Hepatocyte (in vitro differentiated cells): ENCODE results near the gene LTO1. TPM values are rescaled to one million over a fixed set of nuclear protein-coding genes. Genes with fewer than 3 reads are reported as not detected.

Experiments
- DNase-seq: peaks from one replicate; pipeline ENCODE4 v3.0.0-alpha.2; 2016; ENCODE audit warnings: low spot score
- H2AFZ ChIP-seq: fragments of 200-600 bp; sonication (generic); 2 replicates; pipeline ENCODE4 v1.6.0; 2016; ENCODE audit warnings: antibody characterized with exemption, mild to moderate bottlenecking
- H3K27ac ChIP-seq: fragments of 200-600 bp; sonication (generic); 2 replicates; pipeline ENCODE4 v1.5.1; 2016; ENCODE audit warnings: mild to moderate bottlenecking
- H3K27me3 ChIP-seq: fragments of 200-600 bp; sonication (generic); 2 replicates; pipeline ENCODE4 v1.6.1; 2016
- H3K36me3 ChIP-seq: fragments of 200-600 bp; sonication (generic); replicated peaks from 2 replicates; pipeline ENCODE4 v1.5.1; 2016; ENCODE audit warnings: low read depth; ENCODE audit not compliant: insufficient read depth
- H3K4me1 ChIP-seq: fragments of 200-600 bp; sonication (generic); 2 replicates; pipeline ENCODE4 v1.5.1; 2016; ENCODE audit warnings: mild to moderate bottlenecking, moderate library complexity; ENCODE audit not compliant: insufficient read depth
- H3K4me2 ChIP-seq: fragments of 200-600 bp; sonication (generic); 2 replicates; pipeline ENCODE4 v1.6.0; 2016
- H3K4me3 ChIP-seq: fragments of 200-600 bp; sonication (generic); 2 replicates; pipeline ENCODE4 v1.5.1; 2016; ENCODE audit warnings: mild to moderate bottlenecking
- H3K79me2 ChIP-seq: fragments of 200-600 bp; sonication (generic); 2 replicates; pipeline ENCODE4 v1.6.0; 2017; ENCODE audit warnings: mild to moderate bottlenecking
- H3K9me2 ChIP-seq: fragments of 200-600 bp; sonication (generic); replicated peaks from 2 replicates; pipeline ENCODE4 v1.6.0; 2017; ENCODE audit warnings: mild to moderate bottlenecking; ENCODE audit not compliant: insufficient read depth
- H3K9me3 ChIP-seq: fragments of 200-600 bp; sonication (generic); 2 replicates; pipeline ENCODE4 v1.5.1; 2016; ENCODE audit warnings: low read depth, mild to moderate bottlenecking
- H4K20me1 ChIP-seq: fragments of 200-600 bp; sonication (generic); 2 replicates; pipeline ENCODE4 v1.6.0; 2016; ENCODE audit warnings: mild to moderate bottlenecking; ENCODE audit not compliant: insufficient read depth, poor library complexity, severe bottlenecking
- CTCF ChIP-seq: fragments of 200-600 bp; sonication (generic); IDR thresholded peaks from 2 replicates; pipeline ENCODE4 v1.5.1; 2016; ENCODE audit warnings: antibody characterized with exemption, mild to moderate bottlenecking; ENCODE audit not compliant: poor library complexity
- EZH2 ChIP-seq: fragments of 200-600 bp; sonication (generic); IDR thresholded peaks from 2 replicates; pipeline ENCODE4 v1.6.1; 2016; ENCODE audit warnings: antibody characterized with exemption, mild to moderate bottlenecking, borderline replicate concordance
- EZH2phosphoT487 ChIP-seq: fragments of 200-600 bp; sonication (generic); IDR thresholded peaks from one replicate; pipeline ENCODE4 v1.6.1; 2018; ENCODE audit warnings: antibody characterized with exemption, mild to moderate bottlenecking, low read depth, moderate library complexity; ENCODE audit not compliant: unreplicated experiment, severe bottlenecking
- WGBS: methylation state at CpG from one replicate; pipeline ENCODE4 v1.1.6; 2016; ENCODE audit warnings: low lambda C conversion rate; ENCODE audit errors: missing lambda C conversion rate; 5-methylcytosine and 5-hydroxymethylcytosine counted together
- polyA plus RNA-seq: library from polyadenylated mRNA; unstranded; fragments of >200 nt; fragmentation: Nextera tagmentation; extraction: Ambion mirVana; gene quantifications from 2 replicates; pipeline ENCODE4 v1.2.1, GENCODE V29; 2016
- total RNA-seq: library from RNA; depleted of rRNA; stranded (reverse); fragments of >200 nt; gene quantifications from 2 replicates; pipeline ENCODE4 v1.2.3, GENCODE V29; 2014

LTO1 gene
- total and polyA plus RNA-seq, 2 experiments from 2014 or later = 12.6 to 13.4 TPM

DNA sequence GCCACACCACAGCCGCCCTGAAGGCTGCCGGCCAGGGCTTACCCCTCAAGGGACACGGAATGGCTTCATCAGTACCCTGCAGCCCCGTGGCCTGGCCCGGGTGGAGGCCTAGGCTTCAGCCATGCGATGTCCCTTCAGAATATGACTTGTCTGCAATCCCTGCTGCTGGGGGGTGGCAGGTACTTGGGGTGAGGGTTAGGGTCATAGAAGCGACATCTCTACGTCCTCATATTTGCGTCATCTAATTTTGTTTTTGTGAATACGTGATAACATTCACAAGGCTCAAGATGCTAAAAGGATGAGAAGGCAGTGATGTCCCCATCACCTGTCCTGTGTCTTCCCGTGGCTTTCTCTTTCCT lies 27.8 kb downstream of the LTO1 start:
- DNase-seq = no peak
- Histone ChIP-seq H3K79me2 (peaks cover 26% of the 10 kb centered on the region), H2AFZ (no peak overlapping the region), H3K27me3 (no peaks in the 10 kb centered on the region), H3K9me3 (no peaks in the 10 kb centered on the region), H3K4me2 (no peak overlapping the region), H3K36me3 (no peaks in the 10 kb centered on the region), H3K4me3 (no peak overlapping the region), H4K20me1 (peaks cover 30% of the 10 kb centered on the region), H3K27ac (no peak overlapping the region), H3K4me1 (peaks cover 20% of the 10 kb centered on the region), H3K9me2 (no peaks in the 10 kb centered on the region)
- 96% methylated on average over 11 of the region's 11 CpGs for WGBS
- no peak for TF ChIP-seq EZH2phosphoT487
- TF ChIP-seq CTCF = no peak
- no peak for TF ChIP-seq EZH2

GRCh38 chr11:69646493-69647389 lies 28.4 kb downstream of the LTO1 start:
- WGBS = 90% methylated on average over 32 of the region's 32 CpGs
- Histone ChIP-seq H2AFZ (no peak overlapping the region), H3K4me2 (no peak overlapping the region)

GRCh38 chr11:69645801-69646492 lies 29.2 kb downstream of the LTO1 start:
- H3K36me3 ChIP-seq = no peaks in the 10 kb centered on the region
- H3K9me3 ChIP-seq = no peaks in the 10 kb centered on the region
- no peak overlapping the region for H2AFZ ChIP-seq
- no peaks in the 10 kb centered on the region for H3K27me3 ChIP-seq
- no peak overlapping the region for H3K27ac ChIP-seq
- H4K20me1 ChIP-seq = peaks cover 30% of the 10 kb centered on the region
- peaks cover 39% of the 10 kb centered on the region for H3K79me2 ChIP-seq
- no peak overlapping the region for H3K4me3 ChIP-seq
- 86% methylated on average over 29 of the region's 30 CpGs for WGBS
- no peaks in the 10 kb centered on the region for H3K9me2 ChIP-seq
- H3K4me2 ChIP-seq = no peak overlapping the region
- peaks cover 20% of the 10 kb centered on the region for H3K4me1 ChIP-seq
- no peak for DNase-seq
- no peak for TF ChIP-seq CTCF

More at GRCh38 chr11:69646493-69647389, 28.4 kb downstream of the LTO1 start:
- Histone ChIP-seq H3K4me1 (peaks cover 20% of the 10 kb centered on the region), H3K4me3 (no peak overlapping the region), H3K79me2 (peaks cover 33% of the 10 kb centered on the region), H3K9me2 (no peaks in the 10 kb centered on the region), H3K36me3 (no peaks in the 10 kb centered on the region), H3K27ac (no peak overlapping the region), H4K20me1 (peaks cover 30% of the 10 kb centered on the region), H3K27me3 (no peaks in the 10 kb centered on the region), H3K9me3 (no peaks in the 10 kb centered on the region)
- no peak for DNase-seq
- no peak for TF ChIP-seq EZH2

DNA sequence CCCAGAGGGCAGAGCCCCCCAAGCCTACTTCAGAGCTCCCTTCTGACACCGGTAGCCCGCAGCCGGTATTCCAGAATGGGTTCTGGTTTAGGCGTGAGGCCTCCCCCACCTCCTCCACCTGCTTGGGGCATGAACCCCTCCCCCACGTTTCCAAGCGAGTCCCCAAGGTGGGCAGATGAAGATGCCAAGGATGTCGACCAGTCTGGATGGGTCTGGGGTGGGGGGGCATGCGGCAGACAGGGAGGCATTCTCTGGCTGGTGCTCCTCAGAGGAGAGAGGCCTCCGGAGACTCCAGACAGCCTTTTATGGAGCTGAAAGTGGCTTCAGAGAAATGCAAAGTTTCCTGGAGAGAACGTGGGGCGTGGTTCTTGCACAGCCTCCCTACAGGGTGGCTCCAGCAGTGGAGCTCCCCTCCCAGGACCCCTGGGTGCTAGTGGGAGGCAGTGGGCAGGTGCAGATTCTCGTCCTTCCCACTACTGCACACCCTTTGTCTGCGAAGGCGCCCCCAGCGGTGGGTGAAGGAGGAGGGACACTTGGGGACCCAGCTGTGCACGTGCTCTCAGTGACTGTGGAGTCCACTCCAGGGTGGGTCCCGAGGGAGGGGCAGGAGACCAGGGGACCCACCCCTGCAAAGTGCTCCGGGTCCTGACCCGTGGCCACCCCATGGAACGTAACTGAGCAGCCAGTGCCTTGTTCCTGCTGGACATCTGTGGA lies 30.0 kb downstream of the LTO1 start:
- Histone ChIP-seq H3K27me3 (no peaks in the 10 kb centered on the region), H3K9me3 (no peaks in the 10 kb centered on the region), H3K79me2 (peaks cover 39% of the 10 kb centered on the region), H3K36me3 (no peaks in the 10 kb centered on the region), H3K4me3 (no peak overlapping the region), H3K27ac (peak overlapping the region; percentile 23), H2AFZ (no peak overlapping the region), H3K4me1 (peaks cover 26% of the 10 kb centered on the region), H3K9me2 (no peaks in the 10 kb centered on the region), H3K4me2 (peak overlapping the region; percentile 92), H4K20me1 (peaks cover 30% of the 10 kb centered on the region)
- TF ChIP-seq CTCF = no peak
- TF ChIP-seq EZH2 = no peak
- no peak for TF ChIP-seq EZH2phosphoT487
- 92% methylated on average over 20 of the region's 20 CpGs for WGBS
- no peak for DNase-seq
